ENCODE data around the gene OPRL1.

Gene OPRL1

GRCh38 chr20:64083804-64084684 is 4.2 kb downstream of the OPRL1 start, which contains the start of gene LKAAEAR1 (continued):
- TF ChIP-seq INSM2 (tag by site-specific recombination; IDR thresholded peaks at IDR 0.05) (no peak), ZIC2 (tag by site-specific recombination; IDR thresholded peaks at IDR 0.05) (peak; percentile 17; the same call in 1 of the 2 replicates), ZFHX2 (tag by site-specific recombination; conservative IDR thresholded peaks at IDR 0.05) (no peak), CTCF (tag by site-specific recombination; IDR thresholded peaks at IDR 0.05) (peak; percentile 52; the same call in 1 of the 2 replicates), ZNF302 (tag by site-specific recombination; IDR thresholded peaks at IDR 0.05; ENCODE audit: low read depth) (no peak)

- Histone ChIP-seq H3K4me1 (ENCODE audit: control insufficient read depth, insufficient read depth, low read length) (no peaks in the 10 kb centered on the region; the same call in 1 of the 2 replicates), H3K27ac (ENCODE audit: extremely low read depth, low read depth, low read length) (no peak overlapping the region), H3K4me3 (ENCODE audit: low read depth, low read length) (no peak overlapping the region), H3K9me3 (ENCODE audit: control insufficient read depth, insufficient read depth, low read depth, low read length) (no peaks in the 10 kb centered on the region), H3K36me3 (ENCODE audit: control insufficient read depth in 2 of 2, insufficient read depth in 1 of 2, low read length in 2 of 2) (no peaks in the 10 kb centered on the region)
- POLR2A ChIA-PET, result no interaction called here
- CTCF ChIA-PET, result interaction anchor here (0.6 to 4.8 kb wide), 4 partner anchors 18 to 140 kb away, joined by 3 to 35 read pairs (median 4); no protein-coding TSS in a partner anchor
- TF ChIP-seq WT1 (tag by site-specific recombination; IDR thresholded peaks at IDR 0.05), result no peak
- no peak for TF ChIP-seq ZNF341 (tag by site-specific recombination; IDR thresholded peaks at IDR 0.05; ENCODE audit: low read depth)
- no peak for TF ChIP-seq ZNF138 (tag by site-specific recombination; IDR thresholded peaks at IDR 0.05; ENCODE audit: borderline replicate concordance)
- no peak for TF ChIP-seq ZNF654 (tag by site-specific recombination; IDR thresholded peaks at IDR 0.05; ENCODE audit: low read depth)
- no peak for TF ChIP-seq ZNF426 (tag by site-specific recombination; IDR thresholded peaks at IDR 0.05)
- no peak for TF ChIP-seq ZNF223 (tag by site-specific recombination; IDR thresholded peaks at IDR 0.05)
- TF ChIP-seq ZNF585B (tag by site-specific recombination; IDR thresholded peaks at IDR 0.05), result no peak
- TF ChIP-seq ATF2 (tag by site-specific recombination; IDR thresholded peaks at IDR 0.05; ENCODE audit: low read depth), result no peak
- no peak for TF ChIP-seq ZNF239 (tag by site-specific recombination; IDR thresholded peaks at IDR 0.05)
- TF ChIP-seq GLIS2 (tag by site-specific recombination; IDR thresholded peaks at IDR 0.05), result no peak
- TF ChIP-seq ZNF248 (tag by site-specific recombination; IDR thresholded peaks at IDR 0.05), result no peak
- no peak for TF ChIP-seq ZNF148 (tag by site-specific recombination; IDR thresholded peaks at IDR 0.05; ENCODE audit: borderline replicate concordance)
Observed at GRCh38 chr20:64084685-64085152, 4.8 kb downstream of the OPRL1 start.

All from HEK293 (cell line).